OCI-LY7 (cell line): ENCODE results near the gene ATF2.
"Not testable (repeated sequence)": the region's sequence is repeated elsewhere in the genome, so short reads cannot be mapped to it uniquely, and the experiment has no call there.

Experiments
- CTCF ChIP-seq: fragments of 200-600 bp; sonication (generic); conservative IDR thresholded peaks from 2 replicates; pipeline ENCODE4 v1.5.1; 2014; ENCODE audit warnings: mild to moderate bottlenecking, antibody characterized with exemption, low read length, moderate library complexity, mixed read lengths
- EZH2phosphoT487 ChIP-seq: fragments of 200-600 bp; sonication (generic); IDR thresholded peaks from 2 replicates; pipeline ENCODE4 v1.6.1; 2018; ENCODE audit warnings: low read depth, borderline replicate concordance, mild to moderate bottlenecking, mixed run types, antibody characterized with exemption, low read length, moderate library complexity, mixed read lengths

DNA sequence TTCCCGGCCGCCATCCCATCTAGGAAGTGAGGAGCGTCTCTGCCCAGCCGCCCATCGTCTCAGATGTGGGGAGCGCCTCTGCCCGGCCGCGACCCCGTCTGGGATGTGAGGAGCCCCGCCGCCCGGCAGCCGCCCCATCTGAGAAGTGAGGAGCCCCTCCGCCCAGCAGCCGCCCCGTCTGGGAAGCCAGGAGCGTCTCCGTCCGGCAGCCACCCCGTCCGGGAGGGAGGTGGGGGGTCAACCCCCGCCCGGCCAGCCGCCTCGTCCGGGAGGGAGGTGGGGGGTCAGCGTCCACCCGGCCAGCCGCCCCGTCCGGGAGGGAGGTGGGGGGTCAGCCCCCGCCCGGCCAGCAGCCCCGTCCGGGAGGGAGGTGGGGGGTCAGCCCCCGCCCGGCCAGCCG, 59.9 kb downstream of the ATF2 start:
- not testable (repeated sequence) for TF ChIP-seq CTCF, EZH2phosphoT487
